OCI-LY7 (cell line): Measurements from ENCODE around the gene AUTS2.

ENCODE experiments used
- EZH2phosphoT487 ChIP-seq: fragments of 200-600 bp; sonication (generic); IDR thresholded peaks from 2 replicates; pipeline ENCODE4 v1.6.1; 2018; ENCODE audit warnings: low read depth, borderline replicate concordance, mild to moderate bottlenecking, mixed run types, antibody characterized with exemption, low read length, moderate library complexity, mixed read lengths
- TF ChIP-seq, protein P1 (sequence below): fragments of 200-600 bp; sonication (generic); conservative IDR thresholded peaks from 2 replicates; pipeline ENCODE4 v1.5.1; 2014; ENCODE audit warnings: mild to moderate bottlenecking, antibody characterized with exemption, low read length, moderate library complexity, mixed read lengths

DNA sequence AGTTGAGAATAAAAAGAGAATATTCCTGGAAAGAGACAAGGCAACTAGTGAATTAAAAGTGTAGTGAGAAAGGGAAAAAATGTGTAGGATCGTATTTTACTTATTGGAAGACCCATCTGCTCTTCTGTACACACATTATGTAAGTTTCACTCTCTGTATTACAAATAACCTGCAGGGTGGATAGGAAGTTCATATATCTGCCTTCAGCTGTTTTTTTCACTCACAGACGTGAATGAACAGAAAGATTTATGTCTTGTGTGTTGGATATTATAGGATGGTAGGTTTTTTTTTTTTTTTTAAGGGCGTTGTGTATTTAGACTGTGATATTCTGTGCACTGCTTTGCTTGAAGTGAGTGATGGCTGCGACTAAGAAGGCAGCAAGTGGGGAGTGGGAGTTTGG is 266.5 kb downstream of the AUTS2 start:
- TF ChIP-seq, protein P1, sequence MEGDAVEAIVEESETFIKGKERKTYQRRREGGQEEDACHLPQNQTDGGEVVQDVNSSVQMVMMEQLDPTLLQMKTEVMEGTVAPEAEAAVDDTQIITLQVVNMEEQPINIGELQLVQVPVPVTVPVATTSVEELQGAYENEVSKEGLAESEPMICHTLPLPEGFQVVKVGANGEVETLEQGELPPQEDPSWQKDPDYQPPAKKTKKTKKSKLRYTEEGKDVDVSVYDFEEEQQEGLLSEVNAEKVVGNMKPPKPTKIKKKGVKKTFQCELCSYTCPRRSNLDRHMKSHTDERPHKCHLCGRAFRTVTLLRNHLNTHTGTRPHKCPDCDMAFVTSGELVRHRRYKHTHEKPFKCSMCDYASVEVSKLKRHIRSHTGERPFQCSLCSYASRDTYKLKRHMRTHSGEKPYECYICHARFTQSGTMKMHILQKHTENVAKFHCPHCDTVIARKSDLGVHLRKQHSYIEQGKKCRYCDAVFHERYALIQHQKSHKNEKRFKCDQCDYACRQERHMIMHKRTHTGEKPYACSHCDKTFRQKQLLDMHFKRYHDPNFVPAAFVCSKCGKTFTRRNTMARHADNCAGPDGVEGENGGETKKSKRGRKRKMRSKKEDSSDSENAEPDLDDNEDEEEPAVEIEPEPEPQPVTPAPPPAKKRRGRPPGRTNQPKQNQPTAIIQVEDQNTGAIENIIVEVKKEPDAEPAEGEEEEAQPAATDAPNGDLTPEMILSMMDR, result no peak
- TF ChIP-seq EZH2phosphoT487, result no peak
